ENCODE results near the gene BANK1.

The BANK1 gene

DNA sequence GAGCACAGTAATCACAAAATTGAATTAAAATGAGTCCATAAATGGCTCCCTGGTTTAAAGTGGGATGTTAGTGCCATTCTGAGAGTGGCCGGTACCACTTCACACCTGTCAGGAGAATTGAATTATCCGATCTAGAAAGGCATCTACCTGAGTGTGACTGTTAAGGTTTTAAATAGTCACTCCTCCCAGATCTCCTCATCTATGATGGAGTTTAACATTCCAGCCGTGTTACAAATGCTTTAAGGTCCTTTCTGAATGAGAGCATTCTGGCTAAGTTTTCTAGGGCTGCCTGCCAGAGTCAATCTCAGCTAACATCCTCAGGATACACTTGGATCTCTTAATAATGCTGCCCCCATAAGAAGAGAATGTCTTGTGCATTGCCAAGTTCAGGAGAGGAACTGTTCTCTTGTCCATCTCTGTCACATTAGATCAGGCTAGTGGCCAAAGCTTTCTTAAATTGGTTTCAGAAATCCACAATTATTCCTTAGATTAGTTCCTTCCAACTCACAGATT is 323.6 kb downstream of the BANK1 start:
- no peak overlapping the region for H2AFZ ChIP-seq (ENCODE audit: low read depth, low read length)
- no peaks in the 10 kb centered on the region for H3K36me3 ChIP-seq (ENCODE audit: insufficient read depth, low read length)
- no peaks in the 10 kb centered on the region for H4K20me1 ChIP-seq (ENCODE audit: insufficient read depth, low read length)
- H3K9ac ChIP-seq (ENCODE audit: low read depth, low read length) = no peak overlapping the region
- no peaks in the 10 kb centered on the region for H3K4me1 ChIP-seq (ENCODE audit: insufficient read depth, low read length)
- H3K27ac ChIP-seq (ENCODE audit: low read length) = no peak overlapping the region
- H3K4me2 ChIP-seq (ENCODE audit: insufficient read depth, low read length) = no peak overlapping the region
- H3K9me3 ChIP-seq (ENCODE audit: insufficient read depth, low read length, severe bottlenecking) = no peaks in the 10 kb centered on the region
- TF ChIP-seq EZH2 (IDR thresholded peaks at IDR 0.05; ENCODE audit: borderline replicate concordance, low read depth, low read length, severe bottlenecking) = no peak
- ATAC-seq (ENCODE audit: insufficient read depth, low read depth) (no peak), DNase-seq (no peak)
- H3K79me2 ChIP-seq (ENCODE audit: insufficient read depth, low read length) = no peaks in the 10 kb centered on the region
- H3K27me3 ChIP-seq (ENCODE audit: insufficient read depth, low read length, poor library complexity) = no peaks in the 10 kb centered on the region
- no peak overlapping the region for H3K4me3 ChIP-seq (ENCODE audit: low read depth in 1 of 2, low read length in 2 of 2)

DNA sequence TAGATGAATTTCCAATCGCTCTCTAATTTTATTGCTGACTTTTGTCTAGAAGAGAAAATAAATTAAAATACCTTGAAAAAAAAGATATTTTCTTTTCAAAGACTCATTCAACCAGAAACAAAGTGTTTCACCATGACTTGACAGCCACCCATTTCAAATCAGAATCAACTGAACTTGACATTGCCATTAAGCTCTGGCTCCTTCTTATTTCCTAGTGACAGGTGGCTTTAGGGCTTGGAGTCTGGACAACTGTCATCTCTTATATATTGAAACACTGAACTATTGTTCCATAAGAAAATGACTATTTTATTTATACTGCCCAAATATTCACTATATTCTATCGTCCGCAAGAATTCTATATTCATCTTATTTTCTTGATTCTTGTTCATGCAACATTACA is 325.6 kb downstream of the BANK1 start:
- DNase-seq = no peak
- Histone ChIP-seq H4K20me1 (ENCODE audit: insufficient read depth, low read length) (no peaks in the 10 kb centered on the region), H3K27me3 (ENCODE audit: insufficient read depth, low read length, poor library complexity) (no peaks in the 10 kb centered on the region), H3K36me3 (ENCODE audit: insufficient read depth, low read length) (no peaks in the 10 kb centered on the region), H3K9ac (ENCODE audit: low read depth, low read length) (no peak overlapping the region), H3K9me3 (ENCODE audit: insufficient read depth, low read length, severe bottlenecking) (peaks cover 5% of the 10 kb centered on the region), H3K27ac (ENCODE audit: low read length) (no peak overlapping the region), H3K4me2 (ENCODE audit: insufficient read depth, low read length) (no peak overlapping the region), H3K4me3 (ENCODE audit: low read depth in 1 of 2, low read length in 2 of 2) (no peak overlapping the region), H3K4me1 (ENCODE audit: insufficient read depth, low read length) (no peaks in the 10 kb centered on the region), H2AFZ (ENCODE audit: low read depth, low read length) (no peak overlapping the region), H3K79me2 (ENCODE audit: insufficient read depth, low read length) (no peaks in the 10 kb centered on the region)
- ATAC-seq (ENCODE audit: insufficient read depth, low read depth) = no peak
- no peak for TF ChIP-seq EZH2 (IDR thresholded peaks at IDR 0.05; ENCODE audit: borderline replicate concordance, low read depth, low read length, severe bottlenecking)
- TF ChIP-seq, protein P1, sequence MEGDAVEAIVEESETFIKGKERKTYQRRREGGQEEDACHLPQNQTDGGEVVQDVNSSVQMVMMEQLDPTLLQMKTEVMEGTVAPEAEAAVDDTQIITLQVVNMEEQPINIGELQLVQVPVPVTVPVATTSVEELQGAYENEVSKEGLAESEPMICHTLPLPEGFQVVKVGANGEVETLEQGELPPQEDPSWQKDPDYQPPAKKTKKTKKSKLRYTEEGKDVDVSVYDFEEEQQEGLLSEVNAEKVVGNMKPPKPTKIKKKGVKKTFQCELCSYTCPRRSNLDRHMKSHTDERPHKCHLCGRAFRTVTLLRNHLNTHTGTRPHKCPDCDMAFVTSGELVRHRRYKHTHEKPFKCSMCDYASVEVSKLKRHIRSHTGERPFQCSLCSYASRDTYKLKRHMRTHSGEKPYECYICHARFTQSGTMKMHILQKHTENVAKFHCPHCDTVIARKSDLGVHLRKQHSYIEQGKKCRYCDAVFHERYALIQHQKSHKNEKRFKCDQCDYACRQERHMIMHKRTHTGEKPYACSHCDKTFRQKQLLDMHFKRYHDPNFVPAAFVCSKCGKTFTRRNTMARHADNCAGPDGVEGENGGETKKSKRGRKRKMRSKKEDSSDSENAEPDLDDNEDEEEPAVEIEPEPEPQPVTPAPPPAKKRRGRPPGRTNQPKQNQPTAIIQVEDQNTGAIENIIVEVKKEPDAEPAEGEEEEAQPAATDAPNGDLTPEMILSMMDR (IDR thresholded peaks at IDR 0.05; ENCODE audit: borderline replicate concordance, extremely low read depth, low read length, poor library complexity, severe bottlenecking) = no peak

DNA sequence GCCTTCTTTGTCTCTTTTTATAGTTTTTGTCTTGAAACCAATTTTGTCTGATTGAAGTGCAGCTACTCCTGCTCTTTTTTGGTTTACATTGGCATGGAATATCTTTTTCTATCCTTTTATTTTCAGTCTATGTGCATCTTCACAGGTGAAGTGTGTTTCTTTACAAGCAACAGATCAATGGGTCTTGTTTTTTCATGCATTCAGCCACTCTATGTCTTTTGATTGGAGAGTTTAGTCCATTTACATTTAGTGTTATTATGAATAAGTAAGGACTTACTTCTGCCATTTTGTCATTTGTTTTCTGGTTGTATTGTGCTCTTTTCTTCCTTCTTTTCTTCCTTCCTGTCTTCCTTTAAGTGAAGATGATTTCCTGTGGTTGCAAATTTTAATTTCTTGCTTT is 330.3 kb downstream of the BANK1 start:
- ATAC-seq (ENCODE audit: insufficient read depth, low read depth) = no peak
- H3K9ac ChIP-seq (ENCODE audit: low read depth, low read length) = no peak overlapping the region

More for the DNA sequence above, 330.3 kb downstream of the BANK1 start:
- no peak overlapping the region for H3K27ac ChIP-seq (ENCODE audit: low read length)
- no peak for TF ChIP-seq EZH2 (IDR thresholded peaks at IDR 0.05; ENCODE audit: borderline replicate concordance, low read depth, low read length, severe bottlenecking)
- TF ChIP-seq, protein P1 (IDR thresholded peaks at IDR 0.05; ENCODE audit: borderline replicate concordance, extremely low read depth, low read length, poor library complexity, severe bottlenecking) = no peak
- H4K20me1 ChIP-seq (ENCODE audit: insufficient read depth, low read length) = no peaks in the 10 kb centered on the region
- H3K4me1 ChIP-seq (ENCODE audit: insufficient read depth, low read length) = no peaks in the 10 kb centered on the region
- DNase-seq = no peak
- no peak overlapping the region for H2AFZ ChIP-seq (ENCODE audit: low read depth, low read length)
- H3K4me2 ChIP-seq (ENCODE audit: insufficient read depth, low read length) = no peak overlapping the region
- H3K27me3 ChIP-seq (ENCODE audit: insufficient read depth, low read length, poor library complexity) = no peaks in the 10 kb centered on the region
- H3K79me2 ChIP-seq (ENCODE audit: insufficient read depth, low read length) = no peaks in the 10 kb centered on the region
- H3K36me3 ChIP-seq (ENCODE audit: insufficient read depth, low read length) = no peaks in the 10 kb centered on the region
- peaks cover 5% of the 10 kb centered on the region for H3K9me3 ChIP-seq (ENCODE audit: insufficient read depth, low read length, severe bottlenecking)
- H3K4me3 ChIP-seq (ENCODE audit: low read depth in 1 of 2, low read length in 2 of 2) = no peak overlapping the region
